Endothelial cell of umbilical vein (primary cell): ENCODE data around the gene F2RL3. TPM values are rescaled to one million over a fixed set of nuclear protein-coding genes. Genes with fewer than 3 reads are reported as not detected.

Experiments used
- BruUV-seq: library from RNA; stranded (reverse); fragments of 400-500 nt; replicated peaks from 2 replicates; lab custom pipeline; 2021; lab: Mats Ljungman, UMichigan
- CTCF ChIA-PET: fragments of 300-600, 350-600 bp; sonication (Branson Sonifier 250); formaldehyde crosslinking; loops from one replicate; lab custom pipeline; 2021; ENCODE audit warnings: antibody characterized with exemption, inconsistent platforms; lab: Charles Lee
- POLR2A ChIA-PET: fragments of 300-600, 350-600 bp; sonication (Branson Sonifier 250); formaldehyde crosslinking; loops from one replicate; lab custom pipeline; 2021; ENCODE audit warnings: antibody characterized with exemption, inconsistent platforms; lab: Charles Lee
- DNase-seq: peaks from one replicate; pipeline ENCODE4 v3.0.0-alpha.2; 2011; ENCODE audit warnings: low read depth, low spot score
- FAIRE-seq: peaks from 2 replicates; lab custom pipeline; 2011; peaks lifted over from hg19 to GRCh38; lab: Jason Lieb, UNC
- H2AFZ ChIP-seq: 2 replicates; pipeline ENCODE4 v1.6.0; 2012; ENCODE audit warnings: low read depth, low read length, control low read depth, inconsistent platforms
- H3K27ac ChIP-seq: 2 replicates; pipeline ENCODE4 v1.5.1; 2011; ENCODE audit warnings: low read depth, mild to moderate bottlenecking, control low read depth, low read length, moderate library complexity; ENCODE audit not compliant: insufficient read depth
- H3K27me3 ChIP-seq, 2 experiments: 2 replicates each; pipeline versions ENCODE4 v1.6.0 to v1.6.1; 2011; ENCODE audit warnings: low read length in 2 of 2, mixed read lengths in 1 of 2; ENCODE audit not compliant: control insufficient read depth in 2 of 2, insufficient read depth in 2 of 2
- H3K36me3 ChIP-seq, 2 experiments: 2 replicates in 1 of 2; 3 replicates in 1 of 2; pipeline ENCODE4 v1.5.1; 2011; ENCODE audit warnings: low read length in 2 of 2, mild to moderate bottlenecking in 1 of 2, moderate library complexity in 1 of 2; ENCODE audit not compliant: control insufficient read depth in 2 of 2, insufficient read depth in 2 of 2; ENCODE audit errors: extremely low read depth in 1 of 2
- H3K4me1 ChIP-seq: 3 replicates; pipeline ENCODE4 v1.5.1; 2011; ENCODE audit warnings: mild to moderate bottlenecking, low read length; ENCODE audit not compliant: control insufficient read depth, insufficient read depth; ENCODE audit errors: extremely low read depth
- H3K4me2 ChIP-seq: 2 replicates; pipeline ENCODE4 v1.6.1; 2011; ENCODE audit warnings: low read length, control low read depth, mixed read lengths; ENCODE audit not compliant: insufficient read depth
- H3K4me3 ChIP-seq, 3 experiments: fragments of 200-600 bp in 1 of 3; sonication (generic), shearing (Covaris generic) in 1 of 3; replicated peaks in 1 of 3; 2 replicates each; pipeline ENCODE4 v1.5.1; 2011 to 2016; ENCODE audit warnings: control low read depth in 3 of 3, low read length in 3 of 3, mild to moderate bottlenecking in 2 of 3, inconsistent platforms in 1 of 3, low read depth in 1 of 3, moderate library complexity in 1 of 3; ENCODE audit not compliant: insufficient read depth in 1 of 3
- H3K79me2 ChIP-seq: 2 replicates; pipeline ENCODE4 v1.6.0; 2012; ENCODE audit warnings: low read length, inconsistent platforms; ENCODE audit not compliant: control insufficient read depth, insufficient read depth
- H3K9ac ChIP-seq: replicated peaks from 2 replicates; pipeline ENCODE3; 2011; ENCODE audit warnings: low read length, control low read depth; ENCODE audit not compliant: insufficient read depth; ENCODE audit errors: extremely low read depth
- H3K9me1 ChIP-seq: replicated peaks from 3 replicates; pipeline ENCODE4 v1.6.0; 2011; ENCODE audit warnings: mild to moderate bottlenecking, low read length; ENCODE audit not compliant: control insufficient read depth, insufficient read depth; ENCODE audit errors: extremely low read depth
- H3K9me3 ChIP-seq: replicated peaks from 2 replicates; pipeline ENCODE4 v1.5.1; 2012; ENCODE audit warnings: low read length, inconsistent platforms; ENCODE audit not compliant: control insufficient read depth, insufficient read depth
- H4K20me1 ChIP-seq: replicated peaks from 2 replicates; pipeline ENCODE3; 2011; ENCODE audit warnings: mild to moderate bottlenecking, low read length; ENCODE audit not compliant: control insufficient read depth, insufficient read depth; ENCODE audit errors: extremely low read depth
- EZH2 ChIP-seq: IDR thresholded peaks from 2 replicates; pipeline ENCODE4 v1.6.1; 2012; ENCODE audit warnings: borderline replicate concordance, low read depth, mild to moderate bottlenecking, moderate library complexity, low read length, inconsistent platforms; ENCODE audit not compliant: severe bottlenecking
- FOS ChIP-seq: IDR thresholded peaks from 2 replicates; pipeline ENCODE4 v1.6.1; 2011; ENCODE audit warnings: mild to moderate bottlenecking, low read length, moderate library complexity, borderline replicate concordance; ENCODE audit not compliant: insufficient read depth
- GATA2 ChIP-seq: IDR thresholded peaks from 2 replicates; pipeline ENCODE4 v1.7.0; 2011; ENCODE audit warnings: low read depth, mild to moderate bottlenecking, moderate library complexity, mixed read lengths, low read length; ENCODE audit not compliant: insufficient read length, insufficient read depth
- JUN ChIP-seq: IDR thresholded peaks from 2 replicates; pipeline ENCODE4 v1.6.1; 2011; ENCODE audit warnings: borderline replicate concordance, low read depth; ENCODE audit not compliant: insufficient read length, insufficient read depth
- MYC ChIP-seq: IDR thresholded peaks from one replicate; pipeline ENCODE4 v1.6.1; 2011; ENCODE audit warnings: mild to moderate bottlenecking, low read depth, low read length
- POLR2A ChIP-seq: IDR thresholded peaks from 2 replicates; pipeline ENCODE4 v1.6.1; 2012; ENCODE audit warnings: low read depth, mild to moderate bottlenecking, control low read depth, low read length
- POLR2AphosphoS5 ChIP-seq: IDR thresholded peaks from 2 replicates; pipeline ENCODE4 v1.6.1; 2012; ENCODE audit warnings: low read depth, mild to moderate bottlenecking, control low read depth, low read length, moderate library complexity; ENCODE audit not compliant: insufficient read depth
- dilution Hi-C: fragments of 300-500 bp; cut with MboI; formaldehyde crosslinking; loops from one replicate; pipeline ENCODE4 v1.15.0; 2019; ENCODE audit warnings: low sequenced_read_pairs; ENCODE audit not compliant: extremely low pct_ligation_motif_present
- intact Hi-C: fragments of 100-400 bp; cut with micrococcal nuclease; formaldehyde crosslinking; loops from one replicate; pipeline ENCODE4 v1.10.0; 2022
- polyA plus RNA-seq, 4 experiments: library from polyadenylated mRNA; depleted of rRNA in 3 of 4; stranded (reverse) in 3 of 4; unstranded in 1 of 4; fragments of >200 nt; gene quantifications; 2 replicates each; pipeline versions ENCODE4 v1.2.1 to v1.2.3, GENCODE V29; 2011 to 2012; ENCODE audit warnings: missing spikeins in 1 of 4
- total RNA-seq: library from RNA; stranded (reverse); gene quantifications from 2 replicates; pipeline ENCODE4 v1.2.3, GENCODE V29; 2021
- TF ChIP-seq, protein P1 (sequence below), 2 donors: IDR thresholded peaks; 1 replicate in 1 of 2; 2 replicates in 1 of 2; pipeline ENCODE4 v1.5.1; 2011; ENCODE audit warnings: low read length in 2 of 2, mild to moderate bottlenecking in 2 of 2, moderate library complexity in 2 of 2, control low read depth in 1 of 2, inconsistent platforms in 1 of 2, low read depth in 1 of 2; ENCODE audit not compliant: insufficient read depth in 1 of 2; ENCODE audit errors: extremely low read depth in 1 of 2
- TF ChIP-seq, protein P2 (sequence below): IDR thresholded peaks from 2 replicates; pipeline ENCODE4 v1.6.1; 2011; ENCODE audit not compliant: insufficient read depth, insufficient read length

F2RL3 gene
- total and polyA plus RNA-seq, 2 donors (not counting 3 experiments of a cell fraction or from before 2014, with no cell fraction given) = 1.2 to 1.7 TPM

DNA sequence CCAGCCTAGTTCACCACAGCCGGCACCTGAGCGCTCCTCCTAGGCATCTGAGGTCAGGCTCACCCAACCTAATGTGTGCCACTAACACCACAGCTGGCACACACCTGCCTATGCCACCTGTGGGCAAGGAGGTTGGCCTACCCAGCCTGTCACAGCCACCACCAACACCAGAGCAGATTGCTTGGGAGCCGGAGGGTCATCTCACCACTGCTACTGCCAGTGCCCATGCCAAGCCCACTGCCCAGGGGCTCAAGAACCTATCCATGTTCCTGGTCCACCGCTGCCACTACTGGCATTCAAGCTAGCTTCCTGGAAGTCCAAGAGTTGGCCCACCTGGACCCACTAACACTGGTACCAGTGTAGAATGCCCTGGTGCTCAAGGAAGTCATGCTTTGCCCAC, 42.5 kb downstream of the F2RL3 start:
- no peaks in the 10 kb centered on the region for H3K4me1 ChIP-seq
- FAIRE-seq = no peak
- no peak overlapping the region for H2AFZ ChIP-seq
- no TSS peak for BruUV-seq
- H3K27me3 ChIP-seq = peaks cover 1 to 6% of the 10 kb centered on the region in 2 experiments
- dilution Hi-C loops (no loop called here), intact Hi-C loops (no loop called here)
- CTCF ChIA-PET = no interaction called here
- H4K20me1 ChIP-seq = no peaks in the 10 kb centered on the region
- no peaks in the 10 kb centered on the region for H3K79me2 ChIP-seq
- no peaks in the 10 kb centered on the region for H3K9me1 ChIP-seq
- H3K9ac ChIP-seq = no peak overlapping the region
- no peak overlapping the region for H3K4me2 ChIP-seq
- TF ChIP-seq, protein P1, sequence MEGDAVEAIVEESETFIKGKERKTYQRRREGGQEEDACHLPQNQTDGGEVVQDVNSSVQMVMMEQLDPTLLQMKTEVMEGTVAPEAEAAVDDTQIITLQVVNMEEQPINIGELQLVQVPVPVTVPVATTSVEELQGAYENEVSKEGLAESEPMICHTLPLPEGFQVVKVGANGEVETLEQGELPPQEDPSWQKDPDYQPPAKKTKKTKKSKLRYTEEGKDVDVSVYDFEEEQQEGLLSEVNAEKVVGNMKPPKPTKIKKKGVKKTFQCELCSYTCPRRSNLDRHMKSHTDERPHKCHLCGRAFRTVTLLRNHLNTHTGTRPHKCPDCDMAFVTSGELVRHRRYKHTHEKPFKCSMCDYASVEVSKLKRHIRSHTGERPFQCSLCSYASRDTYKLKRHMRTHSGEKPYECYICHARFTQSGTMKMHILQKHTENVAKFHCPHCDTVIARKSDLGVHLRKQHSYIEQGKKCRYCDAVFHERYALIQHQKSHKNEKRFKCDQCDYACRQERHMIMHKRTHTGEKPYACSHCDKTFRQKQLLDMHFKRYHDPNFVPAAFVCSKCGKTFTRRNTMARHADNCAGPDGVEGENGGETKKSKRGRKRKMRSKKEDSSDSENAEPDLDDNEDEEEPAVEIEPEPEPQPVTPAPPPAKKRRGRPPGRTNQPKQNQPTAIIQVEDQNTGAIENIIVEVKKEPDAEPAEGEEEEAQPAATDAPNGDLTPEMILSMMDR (IDR thresholded peaks at IDR 0.05; ENCODE audit: extremely low read depth in 1 of 2, insufficient read depth in 1 of 2, low read depth in 1 of 2, low read length in 2 of 2) = no peak
- no peak for TF ChIP-seq POLR2AphosphoS5
- TF ChIP-seq JUN = no peak
- TF ChIP-seq, protein P2, sequence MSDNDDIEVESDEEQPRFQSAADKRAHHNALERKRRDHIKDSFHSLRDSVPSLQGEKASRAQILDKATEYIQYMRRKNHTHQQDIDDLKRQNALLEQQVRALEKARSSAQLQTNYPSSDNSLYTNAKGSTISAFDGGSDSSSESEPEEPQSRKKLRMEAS = no peak
- TF ChIP-seq GATA2 = no peak
- TF ChIP-seq MYC = no peak
- no peak for TF ChIP-seq FOS
- TF ChIP-seq POLR2A = no peak
- no peak for TF ChIP-seq EZH2
- no peak overlapping the region for H3K27ac ChIP-seq
- DNase-seq = no peak
- H3K4me3 ChIP-seq = no peak overlapping the region
- POLR2A ChIA-PET = no interaction called here
- no peaks in the 10 kb centered on the region for H3K9me3 ChIP-seq
- no peaks in the 10 kb centered on the region for H3K36me3 ChIP-seq
